Left forelimb (tissue), 1 donor: ENCODE measurements around the gene PTPRN2.
"Not testable (repeated sequence)": the region's sequence is repeated elsewhere in the genome, so short reads cannot be mapped to it uniquely, and the experiment has no call there.

Source experiments
- DNase-seq: peaks from one replicate; pipeline ENCODE4 v3.0.0-alpha.2; 2018; ENCODE audit warnings: low spot score

Gene PTPRN2

DNA sequence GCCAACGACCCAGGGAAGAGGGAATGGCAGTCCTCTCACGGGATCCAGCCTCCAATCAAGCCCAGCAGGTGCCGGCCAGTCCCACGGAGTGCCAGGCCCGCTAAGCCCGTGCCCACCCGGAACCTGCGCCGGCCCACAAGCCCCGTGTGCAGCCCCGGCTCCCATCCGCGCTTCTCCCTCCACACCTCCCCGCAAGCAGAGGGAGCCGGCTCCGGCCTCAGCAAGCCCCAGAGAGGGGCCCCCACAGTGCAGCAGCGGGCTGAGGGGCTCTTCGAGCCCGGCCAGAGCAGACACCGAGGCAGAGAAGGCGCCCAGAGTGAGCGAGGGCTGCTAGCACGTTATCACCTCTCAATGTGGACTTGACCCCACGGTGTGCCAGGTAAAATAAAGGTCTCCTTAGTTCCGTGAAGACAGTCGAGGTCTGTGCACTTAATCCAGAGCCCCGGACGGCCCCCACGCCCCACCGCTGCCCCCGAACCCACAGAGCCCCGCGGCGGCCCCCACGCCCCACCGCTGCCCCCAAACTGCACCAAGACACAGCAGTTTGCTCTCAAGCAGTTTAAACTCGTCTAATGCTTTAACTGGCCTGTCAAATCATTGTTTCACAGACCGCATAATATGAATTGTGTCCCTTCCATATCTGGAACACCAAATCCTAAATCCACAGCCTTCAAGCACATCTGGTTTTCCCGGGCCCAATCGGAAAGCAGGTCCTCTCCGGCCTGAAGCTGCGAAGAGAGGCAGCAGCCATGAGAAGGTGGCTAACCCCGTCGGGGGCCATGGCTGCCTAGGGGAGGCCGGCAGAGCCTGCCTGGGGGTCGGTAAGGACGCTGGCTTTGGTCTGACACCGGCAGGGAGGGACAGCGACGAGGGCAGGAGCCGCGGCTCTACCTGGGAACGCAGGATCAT is 307.8 kb downstream of the PTPRN2 start:
- DNase-seq = peak; percentile 48

DNA sequence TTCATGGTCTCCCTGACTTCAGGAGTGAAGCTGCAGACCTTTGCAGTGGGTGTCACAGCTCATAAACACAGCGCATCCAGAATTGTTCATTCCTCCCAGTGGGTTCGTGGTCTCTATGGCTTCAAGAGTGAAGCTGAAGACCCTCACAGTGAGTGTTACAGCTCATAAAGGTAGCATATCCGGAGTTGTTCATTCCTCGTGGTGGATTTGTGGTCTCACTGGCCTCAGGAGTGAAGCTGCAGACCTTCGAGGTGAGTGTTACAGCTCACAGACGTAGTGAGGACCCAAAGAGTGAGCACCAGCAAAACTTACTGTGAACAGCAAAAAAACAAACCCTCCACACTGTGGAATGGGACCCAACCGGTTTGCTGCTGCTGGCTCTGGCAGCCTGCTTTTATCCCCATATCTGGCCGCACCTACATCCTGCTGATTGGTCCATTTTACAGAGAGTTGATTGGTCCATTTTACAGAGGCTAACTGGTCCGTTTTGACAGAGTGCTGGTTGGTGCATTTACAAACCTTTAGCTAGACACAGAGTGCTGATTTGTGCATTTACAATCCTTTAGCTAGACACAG is 308.8 kb downstream of the PTPRN2 start:
- peak; percentile 14 for DNase-seq

DNA sequence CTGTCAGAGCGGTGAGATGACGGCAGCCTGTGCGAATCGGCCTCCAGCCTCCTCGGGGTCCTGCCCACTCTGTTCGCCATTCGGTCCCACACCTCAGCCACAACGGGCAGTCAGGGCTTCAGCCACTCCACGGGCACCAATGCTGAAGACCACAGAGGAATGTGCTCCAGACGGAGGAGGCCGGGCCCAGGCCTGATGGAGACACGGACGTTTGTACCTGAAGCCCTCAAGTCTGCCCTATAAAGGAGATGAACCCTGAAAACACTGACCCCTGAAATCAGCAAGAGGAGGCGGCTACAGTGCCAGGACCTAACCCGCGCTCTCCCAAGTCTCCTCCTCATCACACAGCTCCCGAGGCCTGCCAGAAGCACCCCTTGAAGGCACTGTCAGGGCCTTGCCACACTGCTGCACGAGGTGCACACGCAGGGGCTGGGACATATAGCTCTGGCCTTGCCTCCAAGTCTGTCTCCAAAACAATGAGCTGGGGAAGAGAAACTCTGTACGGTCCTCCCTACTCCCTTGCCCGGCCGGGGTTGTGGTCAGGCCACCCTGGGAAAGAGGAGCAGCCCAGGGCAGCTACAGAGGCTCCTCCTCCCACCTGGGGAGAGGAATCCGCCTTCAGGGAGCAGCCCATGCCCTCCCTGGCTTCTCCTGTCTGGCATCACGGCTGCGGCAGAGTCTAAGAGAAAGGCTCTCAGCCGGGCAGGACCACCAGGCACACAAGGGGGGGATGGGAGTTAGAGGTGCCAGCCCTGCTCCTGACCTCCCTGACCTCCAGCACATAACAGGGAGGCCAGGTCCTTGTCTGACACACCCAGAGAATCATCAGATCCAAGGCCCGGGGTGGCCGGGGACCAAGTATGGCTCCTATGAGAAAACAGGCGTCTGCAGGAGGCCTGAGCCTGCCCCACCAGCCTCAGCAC is 310.1 kb downstream of the PTPRN2 start:
- no peak for DNase-seq

- no peak for DNase-seq
These were observed 311.0 kb downstream of the PTPRN2 start for GRCh38 chr7:158276414-158277218.

- DNase-seq = no peak
These were observed 311.8 kb downstream of the PTPRN2 start for GRCh38 chr7:158275711-158276413.

DNA sequence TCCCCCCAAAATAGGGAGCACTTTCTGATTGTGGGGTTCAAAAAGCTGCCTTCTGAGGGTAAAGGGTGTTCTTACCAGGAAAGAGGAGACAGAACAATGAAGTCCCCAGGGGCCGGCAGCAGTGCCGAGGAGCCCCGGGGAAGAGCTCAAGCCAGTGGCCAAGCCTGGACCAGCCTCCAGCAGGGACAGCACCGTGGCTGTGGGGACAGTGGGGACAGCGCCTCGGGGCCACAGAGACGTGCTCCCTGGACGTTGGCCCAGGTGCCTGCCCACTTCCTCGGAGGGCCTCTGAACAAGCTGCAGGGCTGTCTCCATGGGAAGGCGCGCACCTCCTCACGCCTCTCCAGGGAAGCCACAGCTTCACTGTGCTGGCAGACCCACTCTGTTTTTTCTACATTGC is 312.6 kb downstream of the PTPRN2 start:
- DNase-seq = no peak

DNA sequence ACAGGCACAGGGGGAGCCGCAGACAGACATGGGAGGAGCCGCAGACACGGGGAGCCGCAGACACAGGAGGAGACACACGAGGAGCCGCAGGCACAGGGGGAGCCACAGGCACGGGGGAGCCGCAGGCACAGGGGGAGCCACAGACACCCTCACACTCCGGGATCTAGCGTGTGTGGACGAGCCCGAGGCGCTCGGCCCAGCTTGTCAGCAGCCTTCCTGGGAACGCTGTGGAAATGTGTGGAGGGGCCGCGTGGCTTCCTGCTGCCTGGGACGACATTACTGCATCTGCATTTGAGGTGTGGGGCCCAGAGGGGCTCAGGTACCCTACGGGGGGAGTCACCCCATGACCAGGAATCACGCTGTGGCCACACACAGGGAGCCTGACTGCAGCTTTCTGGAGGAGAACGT is 313.2 kb downstream of the PTPRN2 start:
- no peak for DNase-seq

- DNase-seq = not testable (repeated sequence)
These were observed 313.8 kb downstream of the PTPRN2 start for GRCh38 chr7:158273756-158274342.

DNA sequence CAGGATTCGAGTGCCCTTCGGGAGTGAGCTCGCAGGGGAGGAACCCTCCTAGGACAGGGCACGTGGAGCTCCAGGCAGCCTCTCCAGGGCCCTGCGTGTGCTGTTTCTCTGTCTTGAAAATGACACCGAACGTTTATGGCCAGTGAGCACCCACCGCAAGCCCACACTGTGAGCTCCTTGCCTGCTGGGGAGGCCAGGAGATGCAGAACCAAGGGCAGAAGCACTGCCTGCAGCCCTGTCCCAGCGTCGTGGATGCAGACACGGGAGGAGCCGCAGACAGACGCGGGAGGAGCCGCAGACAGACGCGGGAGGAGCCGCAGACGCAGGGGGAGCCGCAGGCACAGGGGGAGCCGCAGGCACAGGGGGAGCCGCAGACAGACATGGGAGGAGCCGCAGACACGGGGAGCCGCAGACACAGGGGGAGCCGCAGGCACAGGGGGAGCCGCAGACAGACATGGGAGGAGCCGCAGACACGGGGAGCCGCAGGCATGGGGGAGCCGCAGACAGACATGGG is 314.4 kb downstream of the PTPRN2 start:
- no peak for DNase-seq

DNA sequence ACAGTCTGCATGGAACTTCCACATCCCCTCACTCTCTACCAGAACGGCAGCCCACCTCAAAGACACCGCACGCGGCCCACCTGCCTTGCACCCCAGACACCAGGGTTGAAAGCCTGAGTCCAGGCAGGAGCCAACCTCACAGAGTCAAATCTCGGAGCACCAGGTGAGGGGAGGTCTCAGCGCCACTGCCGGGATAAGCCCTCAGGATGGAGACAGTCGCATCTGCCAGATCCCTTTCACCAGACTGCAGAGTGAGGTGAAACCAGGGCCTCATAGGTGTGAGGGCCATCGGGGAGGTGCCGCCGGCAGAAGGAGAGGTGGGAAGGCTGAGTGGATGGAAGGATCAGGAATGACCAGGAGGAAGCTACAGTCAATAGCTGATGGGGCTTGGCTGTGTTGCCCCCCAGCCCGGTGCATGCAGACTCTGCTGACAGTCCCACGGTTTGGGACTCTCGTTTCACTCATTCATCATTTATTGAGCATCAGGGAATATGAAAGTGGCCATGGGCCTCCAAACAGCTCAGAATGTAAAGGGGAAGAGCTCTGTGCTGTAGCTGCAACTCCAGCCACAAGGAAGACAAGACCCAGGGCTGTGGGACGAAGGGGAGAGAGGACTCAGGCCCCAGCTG is 315.0 kb downstream of the PTPRN2 start:
- DNase-seq = no peak

- no peak for DNase-seq
These were observed 315.5 kb downstream of the PTPRN2 start for GRCh38 chr7:158272091-158272490.

GRCh38 chr7:158271646-158272045 is 316.0 kb downstream of the PTPRN2 start:
- no peak for DNase-seq

GRCh38 chr7:158270856-158271413 is 316.7 kb downstream of the PTPRN2 start:
- no peak for DNase-seq

DNA sequence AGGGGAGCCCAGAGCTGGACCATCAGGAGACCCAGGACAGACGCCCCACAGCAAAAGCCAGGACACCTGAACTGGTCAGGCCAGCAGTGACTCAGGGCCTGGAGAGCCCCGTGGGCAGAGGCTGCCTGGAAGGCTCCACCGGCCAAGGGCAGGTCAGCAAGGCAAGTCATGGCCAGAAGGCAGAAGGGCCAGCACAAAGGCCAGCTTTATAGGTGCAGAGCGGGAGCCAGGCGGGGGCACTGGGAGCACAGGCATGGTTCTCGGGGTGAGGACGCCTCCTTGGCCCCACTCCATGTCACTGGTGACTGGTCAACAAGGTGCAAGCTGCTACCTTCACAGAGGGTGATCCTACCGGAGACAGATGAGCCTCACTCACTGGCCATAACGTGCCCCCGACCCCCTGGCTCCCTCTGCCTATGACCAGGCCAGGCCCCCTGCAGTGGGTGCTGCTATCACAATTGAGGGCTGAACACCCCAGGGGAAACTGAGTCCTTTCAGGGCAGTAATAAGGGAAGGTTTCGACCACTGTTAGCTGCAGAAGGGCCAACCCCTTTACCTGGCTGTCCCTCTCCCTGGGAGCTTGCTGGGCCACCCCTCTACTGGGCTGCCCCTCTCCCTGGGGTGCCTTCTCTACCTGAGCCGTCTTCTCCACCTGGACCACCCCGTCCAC is 317.4 kb downstream of the PTPRN2 start:
- DNase-seq = no peak

DNA sequence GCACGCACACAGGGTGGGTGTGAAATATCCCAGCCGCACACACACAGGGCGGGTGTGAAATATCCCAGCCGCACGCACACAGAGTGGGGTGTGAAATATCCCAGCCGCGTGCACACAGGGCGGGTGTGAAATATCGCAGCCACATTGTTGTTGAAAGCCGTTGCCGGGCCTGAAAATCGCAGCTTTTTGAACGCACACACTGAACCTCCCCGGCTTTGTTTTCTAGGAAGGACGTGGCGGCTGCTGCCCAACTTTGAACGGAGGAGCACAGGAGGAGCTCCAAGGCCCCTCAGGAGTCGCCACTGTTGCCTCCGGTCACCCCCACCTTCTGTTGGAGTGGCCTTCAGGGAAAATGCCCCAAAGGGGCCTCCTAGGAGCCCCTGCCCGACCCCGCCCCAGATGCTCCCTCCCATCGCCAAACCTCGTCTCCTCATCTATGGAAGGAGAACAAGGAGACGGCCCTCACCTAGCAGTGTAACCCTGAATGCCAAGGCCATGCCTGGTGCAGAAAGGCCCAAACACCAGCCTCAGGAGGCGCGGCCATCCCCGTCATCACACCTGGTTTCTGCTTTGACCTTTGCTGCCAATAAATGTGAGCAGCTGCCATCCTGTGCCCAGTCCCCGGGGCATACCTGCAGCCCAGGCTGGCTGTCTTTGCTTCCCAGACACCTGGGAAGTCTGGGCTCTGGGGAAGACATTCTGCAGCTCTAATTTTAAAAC is 318.6 kb downstream of the PTPRN2 start:
- no peak for DNase-seq

- no peak for DNase-seq
These were observed 319.7 kb downstream of the PTPRN2 start for GRCh38 chr7:158267742-158268435.
